SK-MEL-5 (cell line): ENCODE data around the gene ESPNL. TPM values are rescaled to one million over a fixed set of nuclear protein-coding genes. Genes with fewer than 3 reads are reported as not detected.

Source experiments
- DNase-seq: peaks from one replicate; pipeline ENCODE4 v3.0.0-alpha.2; 2016; ENCODE audit warnings: low read depth, low spot score
- in situ Hi-C: cut with HindIII; loops from 2 replicates; pipeline ENCODE4 v1.10.0; 2016; ENCODE audit warnings: low sequenced_read_pairs, high pct_unique_total_duplicates, low pct_unique_long_range_greater_than_20kb
- total RNA-seq: library from RNA; depleted of rRNA; stranded (reverse); fragments of >200 nt; shearing (Covaris generic); gene quantifications from 2 replicates; pipeline ENCODE4 v1.2.3, GENCODE V29; 2014

Gene ESPNL
- total RNA-seq, 1 experiment from 2014 or later = 0.29 TPM

- in situ Hi-C loops = no loop called here
- DNase-seq = no peak
Observed at GRCh38 chr2:238093181-238094140, 6.7 kb upstream of the ESPNL start.

- DNase-seq = no peak
- in situ Hi-C loops = no loop called here
Observed at GRCh38 chr2:238094438-238095022, 5.6 kb upstream of the ESPNL start.

GRCh38 chr2:238095143-238095542 lies 5.0 kb upstream of the ESPNL start:
- no peak for DNase-seq
- in situ Hi-C loops = no loop called here

DNA sequence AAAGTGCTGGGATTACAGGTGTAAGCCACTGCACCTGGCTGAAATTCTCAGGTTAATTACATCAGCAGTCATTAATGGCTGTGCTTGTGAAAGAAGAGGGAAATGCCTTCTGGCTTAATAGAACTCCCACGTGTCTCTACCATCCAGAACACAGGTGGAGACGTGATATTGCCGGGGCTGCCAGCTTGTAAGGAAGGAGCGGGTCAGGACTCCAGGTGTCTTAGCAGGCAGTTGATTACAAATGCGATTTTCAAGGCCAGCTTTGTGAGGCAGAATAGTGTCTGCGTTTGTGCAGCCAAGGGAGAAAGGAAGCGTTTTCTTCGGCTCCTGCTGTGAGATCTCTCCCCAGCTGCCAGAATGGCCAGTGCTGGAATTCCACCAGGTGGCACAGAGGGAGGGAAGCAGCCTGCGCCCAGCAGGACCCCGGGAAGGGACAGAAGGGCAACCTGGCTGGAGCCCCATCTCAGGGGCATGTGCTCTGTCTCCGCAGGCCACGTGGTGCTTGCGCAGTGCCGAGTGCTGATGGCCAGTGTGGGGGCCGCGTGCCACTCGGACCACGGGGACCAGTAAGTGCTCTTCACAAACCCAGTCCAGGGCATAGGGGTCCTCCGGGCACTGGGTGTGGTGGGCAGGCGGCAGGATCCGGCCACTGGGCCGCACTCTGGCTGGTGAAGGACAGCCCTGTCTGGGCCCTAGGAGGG lies 3.7 kb upstream of the ESPNL start:
- in situ Hi-C loops = no loop called here
- DNase-seq = no peak

- in situ Hi-C loops = no loop called here
- DNase-seq = no peak
Observed at GRCh38 chr2:238097201-238097987, 2.7 kb upstream of the ESPNL start.

- peak; percentile 77 for DNase-seq
- in situ Hi-C loops = no loop called here
Observed at GRCh38 chr2:238097988-238098871, 1.9 kb upstream of the ESPNL start.

DNA sequence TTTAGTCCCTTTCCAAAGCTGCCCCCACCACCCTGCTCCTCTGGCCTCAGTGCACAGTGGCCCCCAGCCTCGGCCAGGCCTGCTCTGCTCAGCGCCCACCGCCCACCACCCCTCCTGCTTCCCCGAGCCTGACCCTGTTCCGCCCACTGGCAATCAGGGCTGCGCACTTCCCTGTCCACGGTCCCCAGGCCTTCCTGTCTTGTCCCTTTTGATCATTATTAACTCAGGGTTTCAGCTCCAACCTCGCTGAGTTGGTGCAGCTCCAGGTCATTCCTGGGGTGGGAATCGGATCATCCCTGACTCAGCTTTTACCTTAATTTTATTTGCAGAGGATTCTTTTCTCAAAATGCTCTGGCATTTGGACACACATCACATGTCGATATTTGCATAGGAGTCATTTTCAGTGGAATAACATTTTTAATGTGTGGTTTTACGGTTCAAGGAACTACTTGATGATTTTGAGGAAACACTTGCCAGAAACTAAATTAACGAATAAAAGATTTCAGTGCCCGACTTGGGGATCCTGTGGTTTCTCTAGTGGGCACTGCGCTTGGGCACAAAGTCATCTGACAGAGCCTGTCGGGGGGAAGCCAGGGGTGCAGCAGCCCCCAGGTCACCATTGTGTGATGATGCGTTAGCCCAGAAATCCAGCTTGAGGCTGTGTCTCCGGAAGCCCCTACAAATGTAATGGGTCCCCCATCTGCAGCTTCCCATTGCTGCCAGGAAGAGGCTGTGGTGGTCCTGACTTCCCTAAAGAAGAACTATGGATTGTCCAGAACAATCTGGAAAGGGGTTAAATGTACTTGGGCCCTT lies 1.0 kb upstream of the ESPNL start:
- in situ Hi-C loops = no loop called here
- no peak for DNase-seq

DNA sequence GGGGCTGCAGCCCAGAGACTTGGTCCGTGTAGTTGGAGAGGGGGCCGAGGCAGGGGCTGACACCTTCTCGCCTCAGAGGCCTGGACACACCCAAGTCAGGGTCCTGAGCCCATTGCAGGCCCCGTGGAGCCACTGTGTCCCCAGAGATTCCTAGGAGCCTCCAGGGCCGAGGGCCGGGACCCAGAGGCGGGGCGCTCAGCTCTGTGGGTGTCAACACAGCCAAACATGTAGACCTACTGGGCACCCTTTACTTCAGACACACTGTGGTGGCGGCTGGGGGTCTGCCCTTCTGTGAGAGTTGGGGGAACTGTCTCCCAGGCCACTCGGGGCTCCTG lies 459 bp upstream of the ESPNL start:
- no peak for DNase-seq
- in situ Hi-C loops = no loop called here

DNA sequence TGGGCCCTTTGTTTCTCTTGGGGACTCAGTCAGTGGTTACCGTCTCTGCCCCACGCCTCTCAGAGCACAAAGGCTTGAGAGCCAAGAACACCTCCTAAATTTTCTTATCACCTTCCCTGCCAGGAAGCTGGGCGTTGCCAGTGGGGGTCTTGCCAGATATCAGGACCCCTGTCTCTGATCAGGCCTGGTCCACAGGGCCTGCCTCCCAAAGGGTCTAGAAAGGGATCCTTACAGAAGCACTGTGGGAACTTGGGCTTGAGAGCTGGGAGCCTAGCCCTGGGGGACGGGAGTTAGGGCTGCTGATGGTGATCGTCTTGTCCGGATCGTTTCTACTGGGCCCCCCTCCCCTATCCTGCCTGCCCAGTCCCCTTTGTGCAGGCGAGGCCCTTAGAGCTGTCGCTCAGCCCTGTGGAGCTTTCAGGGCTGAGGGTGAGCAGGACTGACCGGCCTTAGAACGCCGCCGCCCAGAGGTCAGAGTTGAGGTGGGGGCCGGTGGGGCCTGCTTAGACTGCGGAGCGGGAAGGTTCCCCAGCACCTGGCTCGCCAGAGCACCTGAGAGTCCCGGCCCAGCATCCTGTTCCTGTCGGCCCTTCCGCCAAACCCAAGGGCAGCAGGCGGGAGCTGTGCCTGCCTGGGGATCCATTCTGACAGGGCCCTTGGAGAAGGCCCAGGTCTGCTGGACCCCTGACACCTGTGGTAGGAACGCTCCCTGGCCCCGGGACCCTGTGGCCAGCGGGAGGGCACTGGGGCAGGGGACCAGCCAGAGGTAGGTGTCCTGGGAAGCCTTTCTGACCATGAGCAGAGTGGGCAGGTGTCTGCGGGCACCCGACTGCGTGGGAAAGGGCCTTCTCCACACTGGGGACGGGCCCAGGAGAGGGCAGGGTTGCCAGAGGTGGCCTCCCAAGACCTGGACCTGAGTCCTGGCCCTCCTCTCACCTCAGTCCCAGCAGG lies 956 bp downstream of the ESPNL start:
- no peak for DNase-seq
- in situ Hi-C loops = no loop called here

GRCh38 chr2:238101891-238102841 lies 2.0 kb downstream of the ESPNL start:
- DNase-seq = no peak
- in situ Hi-C loops = no loop called here

DNA sequence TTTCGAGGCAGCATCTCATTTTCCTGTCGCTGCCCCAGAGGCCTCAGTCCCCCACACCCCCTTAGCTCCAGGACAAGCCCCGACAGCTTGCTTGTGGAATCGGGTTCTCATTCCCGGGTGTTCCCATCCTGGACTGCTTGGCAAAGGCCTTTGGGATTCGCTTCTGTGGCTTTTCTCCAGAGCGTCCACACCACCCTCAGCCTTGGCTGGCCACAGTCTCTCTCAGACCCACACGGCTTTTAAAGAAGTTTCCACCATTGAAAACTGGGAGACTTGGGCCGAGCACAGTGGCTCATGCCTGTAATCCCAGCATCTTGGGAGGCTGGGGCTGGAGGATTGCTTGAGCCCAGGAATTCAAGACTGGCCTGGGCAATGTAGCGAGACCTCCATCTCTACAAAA lies 2.7 kb downstream of the ESPNL start:
- in situ Hi-C loops = no loop called here
- no peak for DNase-seq

- no peak for DNase-seq
- in situ Hi-C loops = no loop called here
Observed at GRCh38 chr2:238103465-238104225, 3.5 kb downstream of the ESPNL start.

- in situ Hi-C loops = no loop called here
- DNase-seq = no peak
Observed at GRCh38 chr2:238104226-238104690, 4.1 kb downstream of the ESPNL start.
